Naive B cell (primary cell): Measurements from ENCODE around the gene GNAI2. TPM values are rescaled to one million over a fixed set of nuclear protein-coding genes. Genes with fewer than 3 reads are reported as not detected.
A peak's percentile ranks its signal among the peaks of the same experiment; 100 is the strongest.

Source experiments
- ATAC-seq, 2 donors: fragments of 150-1000 bp; cut with Tn5 transposase; 2 replicates each; pipeline ENCODE4 v1.10.0; 2021; ENCODE audit warnings: low read depth in 2 of 2, mild to moderate bottlenecking in 2 of 2, moderate library complexity in 2 of 2
- DNase-seq: peaks from one replicate; pipeline ENCODE4 v3.0.0; 2022
- H3K27ac Mint-ChIP-seq, 6 donors: one replicate each; pipeline ENCODE4 v1.8.0; 2020 to 2022; ENCODE audit warnings: mild to moderate bottlenecking in 6 of 6, mixed read lengths in 6 of 6, moderate library complexity in 5 of 6, inconsistent platforms in 2 of 6
- H3K27me3 Mint-ChIP-seq, 3 donors: one replicate each; pipeline ENCODE4 v1.8.0; 2021 to 2022; ENCODE audit warnings: mixed read lengths in 3 of 3, mild to moderate bottlenecking in 1 of 3
- H3K36me3 Mint-ChIP-seq, 2 donors: one replicate each; pipeline ENCODE4 v1.8.0; 2020 to 2022; ENCODE audit warnings: mixed read lengths in 2 of 2, inconsistent platforms in 1 of 2, mild to moderate bottlenecking in 1 of 2
- H3K4me1 Mint-ChIP-seq, 3 donors: one replicate each; pipeline ENCODE4 v1.8.0; 2020 to 2022; ENCODE audit warnings: mixed read lengths in 3 of 3, inconsistent platforms in 1 of 3, mild to moderate bottlenecking in 1 of 3, moderate library complexity in 1 of 3
- H3K4me3 Mint-ChIP-seq, 8 donors: one replicate each; pipeline ENCODE4 v1.8.0; 2020 to 2022; ENCODE audit warnings: mild to moderate bottlenecking in 8 of 8, mixed read lengths in 8 of 8, moderate library complexity in 8 of 8, inconsistent platforms in 2 of 8
- H3K9me3 Mint-ChIP-seq, 7 donors: one replicate each; pipeline ENCODE4 v1.8.0; 2020 to 2022; ENCODE audit warnings: mixed read lengths in 7 of 7, mild to moderate bottlenecking in 5 of 7, inconsistent platforms in 2 of 7, moderate library complexity in 1 of 7
- polyA plus RNA-seq, 6 donors: library from polyadenylated mRNA; unstranded; fragments of 300-500 nt; fragmentation: Illumina TruSeq; gene quantifications; one replicate each; pipeline ENCODE4 v1.2.3, GENCODE V29; 2021; ENCODE audit warnings: low read depth in 6 of 6

Gene GNAI2
- polyA plus RNA-seq = 100 to 1,000 TPM; 472 to 669 (median 550) TPM

- H3K9me3 Mint-ChIP-seq = no peaks in the 10 kb centered on the region
- H3K4me3 Mint-ChIP-seq = peak within 1 kb of the TSS; percentile 90 to 100 (median 98)
- peaks cover 49 to 68% (median 67%) of the 10 kb centered on the region in 3 donors for H3K4me1 Mint-ChIP-seq
- H3K36me3 Mint-ChIP-seq = peaks cover 0 to 11% of the 10 kb centered on the region in 2 donors
- ATAC-seq (peak; percentile 88 to 89), DNase-seq (peak; percentile 99)
- no peaks in the 10 kb centered on the region for H3K27me3 Mint-ChIP-seq
- H3K27ac Mint-ChIP-seq = peak within 1 kb of the TSS; percentile 85 to 97 (median 95)
These were observed at the start of gene GNAI2 for GRCh38 chr3:50235716-50236483. GNAI2 (plus strand) TSS chr3:50236204; CDS start chr3:50236336, 132 bp downstream.

- Mint-ChIP-seq H3K27ac (no peak overlapping the region), H3K9me3 (no peaks in the 10 kb centered on the region), H3K4me1 (peaks cover 0 to 2% (median 0%) of the 10 kb centered on the region in 3 donors), H3K27me3 (peaks cover 4 to 23% (median 10%) of the 10 kb centered on the region in 3 donors), H3K4me3 (no peak overlapping the region), H3K36me3 (no peaks in the 10 kb centered on the region)
- DNase-seq = no peak
- ATAC-seq = no peak
These were observed 48.3 kb upstream of the GNAI2 start for GRCh38 chr3:50187750-50188149.

DNA sequence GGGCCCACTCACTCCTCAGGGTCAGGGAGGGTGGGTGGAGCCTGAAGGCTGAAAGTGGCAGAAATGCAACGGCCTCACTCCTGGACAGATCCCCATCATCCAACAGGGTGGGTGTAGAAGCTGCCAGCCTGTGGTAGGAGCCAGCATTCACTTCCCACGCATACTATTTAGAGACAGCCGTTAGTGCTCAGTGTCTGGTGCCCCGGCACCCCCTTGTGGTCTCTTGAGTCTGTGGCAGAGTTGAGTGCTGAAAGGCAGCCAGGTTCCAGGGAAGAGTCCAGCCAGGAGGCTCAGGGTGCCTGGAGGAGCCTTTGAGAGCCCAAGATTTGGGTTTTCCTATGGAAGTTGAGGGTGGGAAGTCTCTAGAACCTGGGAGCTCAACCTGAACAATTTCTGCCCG is 46.7 kb upstream of the GNAI2 start:
- ATAC-seq = peak; percentile 23 to 34
- Mint-ChIP-seq H3K36me3 (no peaks in the 10 kb centered on the region), H3K9me3 (no peaks in the 10 kb centered on the region), H3K27me3 (peaks cover under 1 to 21% (median 6%) of the 10 kb centered on the region in 3 donors), H3K4me1 (peaks cover under 1 to 5% (median under 1%) of the 10 kb centered on the region in 3 donors), H3K27ac (peak overlapping the region in 1 of 6 donors; percentile 74), H3K4me3 (no peak overlapping the region)
- no peak for DNase-seq

DNA sequence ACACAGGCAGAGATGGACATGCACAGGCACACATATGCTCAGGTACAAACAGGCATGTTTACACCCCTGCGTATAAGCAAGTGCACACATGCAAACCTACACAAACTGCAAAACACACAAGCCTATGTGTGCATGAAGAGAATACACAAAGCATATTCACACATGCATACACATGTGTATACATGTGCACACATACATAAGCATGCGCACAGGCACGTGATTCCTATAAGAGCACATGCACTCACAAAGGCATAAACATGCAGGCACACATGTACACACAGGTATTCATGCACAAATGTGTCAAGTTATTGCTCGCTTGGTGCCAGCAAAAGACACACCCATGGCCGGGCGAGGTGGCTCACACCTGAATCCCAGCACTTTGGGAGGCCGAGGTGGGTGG is 46.0 kb upstream of the GNAI2 start:
- no peak overlapping the region for H3K4me3 Mint-ChIP-seq
- H3K9me3 Mint-ChIP-seq = no peaks in the 10 kb centered on the region
- H3K36me3 Mint-ChIP-seq = no peaks in the 10 kb centered on the region
- H3K27me3 Mint-ChIP-seq = peaks cover 0 to 26% (median 12%) of the 10 kb centered on the region in 3 donors
- H3K4me1 Mint-ChIP-seq = peaks cover 7 to 10% (median 8%) of the 10 kb centered on the region in 3 donors
- ATAC-seq (no peak), DNase-seq (no peak)
- no peak overlapping the region for H3K27ac Mint-ChIP-seq

- H3K36me3 Mint-ChIP-seq = no peaks in the 10 kb centered on the region
- peaks cover 7 to 12% (median 9%) of the 10 kb centered on the region in 3 donors for H3K4me1 Mint-ChIP-seq
- DNase-seq (no peak), ATAC-seq (no peak)
- peak within 1 kb of the TSS in 1 of 8 donors; percentile 33 for H3K4me3 Mint-ChIP-seq
- H3K9me3 Mint-ChIP-seq = no peaks in the 10 kb centered on the region
- H3K27ac Mint-ChIP-seq = peak within 1 kb of the TSS in 1 of 6 donors; percentile 59
- peaks cover 0 to 35% (median 12%) of the 10 kb centered on the region in 3 donors for H3K27me3 Mint-ChIP-seq
These were observed 44.9 kb upstream of the GNAI2 start, which contains the start of gene GNAT1 for GRCh38 chr3:50190936-50191660. GNAT1 (plus strand) TSS chr3:50191610; CDS start chr3:50191726, 116 bp downstream.

- no peak overlapping the region for H3K4me3 Mint-ChIP-seq
- no peaks in the 10 kb centered on the region for H3K9me3 Mint-ChIP-seq
- no peak overlapping the region for H3K27ac Mint-ChIP-seq
- no peaks in the 10 kb centered on the region for H3K36me3 Mint-ChIP-seq
- DNase-seq (no peak), ATAC-seq (no peak)
- H3K27me3 Mint-ChIP-seq = peaks cover 0 to 40% (median 19%) of the 10 kb centered on the region in 3 donors
- H3K4me1 Mint-ChIP-seq = peaks cover 7 to 12% (median 9%) of the 10 kb centered on the region in 3 donors
These were observed 43.9 kb upstream of the GNAI2 start for GRCh38 chr3:50192124-50192523.

- H3K27me3 Mint-ChIP-seq = peaks cover 0 to 40% (median 24%) of the 10 kb centered on the region in 3 donors
- H3K36me3 Mint-ChIP-seq = no peaks in the 10 kb centered on the region
- no peaks in the 10 kb centered on the region for H3K9me3 Mint-ChIP-seq
- peak overlapping the region in 7 of 8 donors; percentile 13 to 81 (median 34) for H3K4me3 Mint-ChIP-seq
- H3K27ac Mint-ChIP-seq = peak overlapping the region in 2 of 6 donors; percentile 59 to 83
- ATAC-seq (peak; percentile 38 to 53), DNase-seq (peak; percentile 81)
- peaks cover 7 to 12% (median 9%) of the 10 kb centered on the region in 3 donors for H3K4me1 Mint-ChIP-seq
These were observed 43.3 kb upstream of the GNAI2 start for GRCh38 chr3:50192689-50193141.

- Mint-ChIP-seq H3K4me3 (peak overlapping the region in 1 of 8 donors; percentile 20), H3K27me3 (peaks cover 0 to 40% (median 24%) of the 10 kb centered on the region in 3 donors), H3K36me3 (no peaks in the 10 kb centered on the region), H3K27ac (no peak overlapping the region), H3K9me3 (no peaks in the 10 kb centered on the region), H3K4me1 (peaks cover 7 to 12% (median 9%) of the 10 kb centered on the region in 3 donors)
- DNase-seq (no peak), ATAC-seq (no peak)
These were observed 42.7 kb upstream of the GNAI2 start for GRCh38 chr3:50193286-50193685.

- Mint-ChIP-seq H3K4me1 (peaks cover 7 to 12% (median 9%) of the 10 kb centered on the region in 3 donors), H3K9me3 (no peaks in the 10 kb centered on the region), H3K27ac (peak overlapping the region in 3 of 6 donors; percentile 49 to 81 (median 59)), H3K36me3 (no peaks in the 10 kb centered on the region), H3K27me3 (peaks cover 0 to 44% (median 24%) of the 10 kb centered on the region in 3 donors), H3K4me3 (peak overlapping the region in 3 of 8 donors; percentile 2 to 74 (median 59))
- no peak for ATAC-seq
- no peak for DNase-seq
These were observed 42.3 kb upstream of the GNAI2 start for GRCh38 chr3:50193746-50194127.

DNA sequence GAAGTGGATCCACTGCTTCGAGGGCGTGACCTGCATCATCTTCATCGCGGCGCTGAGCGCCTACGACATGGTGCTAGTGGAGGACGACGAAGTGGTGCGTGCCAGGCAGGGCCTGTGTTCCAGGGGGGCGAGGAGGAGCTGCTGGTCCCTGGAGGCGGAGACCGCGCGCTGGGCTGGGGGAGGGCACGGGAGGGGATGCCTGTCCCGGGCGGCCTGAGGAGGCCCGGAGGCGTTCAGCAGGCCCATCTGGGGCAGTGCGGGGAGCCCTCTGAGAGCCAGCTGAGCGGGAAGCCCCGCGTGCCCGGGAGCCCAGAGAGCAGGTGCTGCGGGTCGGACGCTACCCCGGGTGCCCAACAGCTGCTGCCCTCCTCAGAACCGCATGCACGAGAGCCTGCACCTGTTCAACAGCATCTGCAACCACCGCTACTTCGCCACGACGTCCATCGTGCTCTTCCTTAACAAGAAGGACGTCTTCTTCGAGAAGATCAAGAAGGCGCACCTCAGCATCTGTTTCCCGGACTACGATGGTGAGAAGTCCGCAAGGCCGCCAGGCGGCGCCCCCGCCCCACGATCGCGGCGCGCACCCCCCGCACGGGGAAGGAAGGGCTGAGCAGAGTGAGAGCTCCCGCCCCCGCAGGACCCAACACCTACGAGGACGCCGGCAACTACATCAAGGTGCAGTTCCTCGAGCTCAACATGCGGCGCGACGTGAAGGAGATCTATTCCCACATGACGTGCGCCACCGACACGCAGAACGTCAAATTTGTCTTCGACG is 41.7 kb upstream of the GNAI2 start:
- Mint-ChIP-seq H3K4me3 (peak overlapping the region; percentile 7 to 76 (median 50)), H3K9me3 (no peaks in the 10 kb centered on the region), H3K27me3 (peaks cover 0 to 50% (median 28%) of the 10 kb centered on the region in 3 donors), H3K27ac (peak overlapping the region in 5 of 6 donors; percentile 47 to 93 (median 60)), H3K4me1 (peaks cover 7 to 12% (median 9%) of the 10 kb centered on the region in 3 donors), H3K36me3 (no peaks in the 10 kb centered on the region)
- peak; percentile 83 to 87 for ATAC-seq
- DNase-seq = peak; percentile 84

DNA sequence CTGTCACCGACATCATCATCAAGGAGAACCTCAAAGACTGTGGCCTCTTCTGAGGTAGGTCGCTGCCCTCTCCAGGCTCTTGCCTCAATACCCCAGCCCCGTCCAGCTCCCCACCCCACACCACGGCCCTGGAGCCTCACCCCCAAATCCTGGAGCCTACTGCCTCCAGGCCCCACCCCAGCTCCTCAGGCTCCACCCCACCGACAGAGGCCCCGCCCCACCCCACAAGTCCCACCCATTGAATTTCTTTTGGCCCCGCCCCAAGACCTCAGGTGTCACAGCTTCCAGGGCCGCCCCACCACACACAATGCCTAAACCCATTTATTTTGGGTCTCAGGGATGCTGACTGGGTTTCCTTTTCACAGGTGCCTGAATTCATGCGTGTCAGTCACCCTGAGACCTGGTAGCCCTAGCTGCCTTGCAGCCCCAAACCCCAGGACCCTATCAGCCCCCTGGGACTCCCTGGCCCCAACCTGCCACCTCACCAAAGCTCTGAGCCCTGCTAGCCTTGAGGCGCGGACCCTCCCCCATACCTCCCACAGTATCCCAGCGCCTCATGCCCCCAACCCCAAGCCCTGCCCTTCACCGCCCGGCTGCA is 41.0 kb upstream of the GNAI2 start:
- Mint-ChIP-seq H3K4me1 (peaks cover 7 to 12% (median 9%) of the 10 kb centered on the region in 3 donors), H3K4me3 (peak overlapping the region in 5 of 8 donors; percentile 7 to 76 (median 51)), H3K36me3 (no peaks in the 10 kb centered on the region), H3K27ac (peak overlapping the region in 4 of 6 donors; percentile 47 to 93 (median 58)), H3K27me3 (peaks cover 0 to 51% (median 29%) of the 10 kb centered on the region in 3 donors), H3K9me3 (no peaks in the 10 kb centered on the region)
- DNase-seq = no peak
- ATAC-seq = peak; percentile 43 to 53

DNA sequence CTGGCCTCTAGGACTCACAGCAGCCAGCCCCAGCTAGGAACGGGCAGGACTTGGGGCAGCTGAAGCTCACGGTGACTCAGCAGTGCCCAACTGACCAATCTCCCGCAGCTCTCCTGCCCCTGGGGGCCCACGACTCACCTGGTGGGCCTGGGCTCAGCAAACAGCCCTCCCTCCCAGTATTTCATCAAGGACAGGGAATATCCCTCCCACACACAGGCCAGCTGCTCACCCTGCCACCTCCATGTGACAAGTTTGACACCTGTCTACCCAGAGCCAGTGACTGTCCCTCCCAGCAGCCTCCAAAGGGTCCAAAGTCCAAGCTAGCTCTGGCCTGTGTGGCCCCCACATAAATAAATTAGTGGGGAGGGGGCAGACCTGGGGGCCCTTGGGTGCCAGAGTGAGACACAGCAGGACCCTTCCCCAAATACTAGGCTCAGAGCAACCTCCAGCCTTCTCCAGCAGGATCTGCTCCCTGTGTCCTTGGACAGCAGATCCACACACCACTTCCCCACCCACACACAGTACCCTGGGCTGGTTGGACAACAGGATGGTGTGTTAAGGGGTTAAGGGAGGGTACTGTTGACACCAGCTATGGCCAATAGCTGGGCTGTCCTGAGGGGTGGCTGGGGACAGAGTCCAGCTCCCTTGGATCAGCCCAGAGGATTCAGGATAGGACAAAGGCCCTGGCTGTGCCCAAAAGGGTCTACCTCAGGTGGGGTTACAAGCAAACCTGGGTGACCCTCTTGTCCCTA is 40.3 kb upstream of the GNAI2 start:
- no peaks in the 10 kb centered on the region for H3K36me3 Mint-ChIP-seq
- peaks cover 3 to 53% (median 31%) of the 10 kb centered on the region in 3 donors for H3K27me3 Mint-ChIP-seq
- no peak for ATAC-seq
- no peak for DNase-seq
- H3K4me3 Mint-ChIP-seq = peak overlapping the region in 2 of 8 donors; percentile 29 to 59
- H3K4me1 Mint-ChIP-seq = peaks cover 7 to 12% (median 9%) of the 10 kb centered on the region in 3 donors
- peak overlapping the region in 1 of 6 donors; percentile 49 for H3K27ac Mint-ChIP-seq
- no peaks in the 10 kb centered on the region for H3K9me3 Mint-ChIP-seq
